CD4-positive, alpha-beta T cell treated with Interleukin-15 for 1 hour (primary cell): ENCODE data around the gene PFAS.

Experiments
- DNase-seq: peaks from one replicate; pipeline ENCODE4 v3.0.0-alpha.2; 2020

The PFAS gene

DNA sequence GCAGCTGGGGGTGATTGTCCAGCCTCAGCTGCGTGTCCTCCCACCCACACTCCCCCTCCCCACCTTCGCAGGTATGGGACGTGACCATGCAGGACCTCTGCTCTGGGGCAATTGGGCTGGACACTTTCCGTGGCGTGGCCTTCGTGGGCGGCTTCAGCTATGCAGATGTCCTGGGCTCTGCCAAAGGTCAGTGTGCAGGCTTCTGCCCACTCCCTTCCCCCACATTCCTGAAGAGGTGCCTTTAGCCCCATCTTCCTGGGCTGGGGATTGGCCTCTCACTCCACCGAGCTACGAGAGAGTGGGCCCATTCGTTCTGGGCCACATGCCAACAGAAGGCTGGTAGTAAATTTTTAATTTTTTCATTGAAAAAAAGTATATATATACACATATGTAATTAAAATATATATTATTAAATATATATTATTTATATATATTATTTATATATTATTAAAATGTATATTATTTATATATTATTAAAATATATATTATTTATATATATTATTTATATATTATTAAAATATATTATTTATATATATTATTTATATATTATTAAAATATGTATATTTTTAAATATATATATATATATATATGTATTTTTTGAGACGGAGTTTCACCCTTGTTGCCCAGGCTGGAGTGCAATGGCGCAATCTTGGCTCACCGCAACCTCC is 18.5 kb downstream of the PFAS start:
- DNase-seq = no peak

DNA sequence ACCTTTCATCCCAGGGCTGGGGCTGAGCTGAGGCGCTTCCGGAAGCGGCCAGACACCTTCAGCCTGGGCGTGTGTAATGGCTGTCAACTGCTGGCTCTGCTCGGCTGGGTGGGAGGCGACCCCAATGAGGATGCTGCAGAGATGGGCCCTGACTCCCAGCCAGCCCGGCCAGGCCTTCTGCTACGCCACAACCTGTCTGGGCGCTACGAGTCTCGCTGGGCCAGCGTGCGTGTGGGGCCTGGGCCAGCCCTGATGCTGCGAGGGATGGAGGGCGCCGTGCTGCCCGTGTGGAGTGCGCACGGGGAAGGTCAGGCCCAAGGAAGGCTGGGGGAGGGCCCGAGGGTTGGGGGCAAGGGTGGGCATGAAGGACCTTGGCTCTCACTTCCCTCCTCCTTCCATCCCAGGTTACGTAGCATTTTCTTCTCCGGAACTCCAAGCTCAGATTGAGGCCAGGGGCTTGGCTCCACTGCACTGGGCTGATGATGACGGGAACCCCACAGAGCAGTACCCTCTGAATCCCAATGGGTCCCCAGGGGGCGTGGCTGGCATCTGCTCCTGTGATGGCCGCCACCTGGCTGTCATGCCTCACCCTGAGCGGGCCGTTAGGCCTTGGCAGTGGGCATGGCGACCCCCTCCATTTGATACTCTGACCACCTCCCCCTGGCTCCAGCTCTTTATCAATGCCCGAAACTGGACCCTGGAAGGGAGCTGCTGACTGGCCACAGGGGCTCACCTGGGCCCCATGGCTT is 19.6 kb downstream of the PFAS start:
- DNase-seq = no peak

DNA sequence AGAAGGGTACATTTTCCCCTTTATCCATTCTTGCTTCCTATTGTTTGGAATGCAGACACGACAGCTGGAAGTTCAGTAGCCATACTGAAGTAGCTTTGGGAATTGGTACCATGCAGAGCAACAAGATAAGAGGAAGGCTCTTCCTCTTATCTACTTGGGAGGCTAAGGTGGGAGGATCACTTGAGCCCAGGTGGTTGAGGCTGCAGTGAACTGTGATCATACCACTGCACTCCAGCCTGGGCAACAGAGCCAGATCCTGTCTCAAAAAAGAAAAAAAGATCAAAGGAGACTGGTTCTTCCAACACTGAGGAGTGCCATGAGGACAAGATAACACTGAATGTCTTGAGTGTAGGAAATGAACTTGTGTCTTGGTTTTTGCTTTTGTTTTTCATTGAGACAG is 23.3 kb downstream of the PFAS start:
- DNase-seq = no peak

DNA sequence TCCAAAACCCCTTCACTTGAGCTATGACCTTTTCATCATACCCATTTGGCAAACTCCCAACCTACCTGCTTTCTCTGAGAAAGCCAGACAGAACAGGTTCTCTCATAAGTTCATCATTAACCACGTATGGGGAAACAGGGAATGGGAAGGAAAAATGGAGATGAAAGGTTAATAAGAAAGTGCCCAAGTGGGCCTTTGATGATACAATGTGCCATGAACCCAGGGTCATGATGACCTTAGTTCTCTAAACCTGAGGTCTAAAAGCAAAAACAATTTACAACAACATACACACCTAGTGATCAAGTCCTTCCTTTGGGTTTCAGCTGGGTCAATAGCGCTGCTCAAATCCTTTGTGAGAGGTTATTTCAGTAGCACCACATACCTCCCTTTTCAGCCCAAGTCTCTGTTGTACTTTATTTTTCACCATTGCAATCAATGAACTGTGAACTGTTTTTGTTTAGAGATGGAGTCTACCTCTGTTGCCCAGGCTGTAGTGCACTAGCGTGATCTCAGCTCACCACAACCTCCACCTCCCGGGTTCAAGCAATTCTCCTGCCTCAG is 24.9 kb downstream of the PFAS start:
- no peak for DNase-seq

DNA sequence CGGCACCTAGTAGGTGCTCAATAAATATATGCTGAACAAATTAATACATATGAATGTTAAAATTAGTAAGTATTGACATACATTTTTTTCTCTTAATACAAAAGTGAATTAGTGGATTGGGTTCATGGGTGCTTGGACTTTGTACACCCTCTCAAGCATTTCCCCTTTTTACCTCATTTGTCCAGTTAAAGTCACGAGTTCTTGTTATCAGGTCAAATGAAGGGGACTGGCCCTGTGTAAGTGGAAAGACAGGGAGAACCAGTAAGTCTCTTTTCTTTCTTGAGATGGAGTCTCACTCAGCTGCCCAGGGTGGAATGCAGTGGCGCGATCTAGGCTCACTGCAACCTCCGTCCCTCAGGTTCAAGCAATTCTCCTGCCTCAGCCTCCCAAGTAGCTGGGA is 25.7 kb downstream of the PFAS start:
- DNase-seq = no peak

DNA sequence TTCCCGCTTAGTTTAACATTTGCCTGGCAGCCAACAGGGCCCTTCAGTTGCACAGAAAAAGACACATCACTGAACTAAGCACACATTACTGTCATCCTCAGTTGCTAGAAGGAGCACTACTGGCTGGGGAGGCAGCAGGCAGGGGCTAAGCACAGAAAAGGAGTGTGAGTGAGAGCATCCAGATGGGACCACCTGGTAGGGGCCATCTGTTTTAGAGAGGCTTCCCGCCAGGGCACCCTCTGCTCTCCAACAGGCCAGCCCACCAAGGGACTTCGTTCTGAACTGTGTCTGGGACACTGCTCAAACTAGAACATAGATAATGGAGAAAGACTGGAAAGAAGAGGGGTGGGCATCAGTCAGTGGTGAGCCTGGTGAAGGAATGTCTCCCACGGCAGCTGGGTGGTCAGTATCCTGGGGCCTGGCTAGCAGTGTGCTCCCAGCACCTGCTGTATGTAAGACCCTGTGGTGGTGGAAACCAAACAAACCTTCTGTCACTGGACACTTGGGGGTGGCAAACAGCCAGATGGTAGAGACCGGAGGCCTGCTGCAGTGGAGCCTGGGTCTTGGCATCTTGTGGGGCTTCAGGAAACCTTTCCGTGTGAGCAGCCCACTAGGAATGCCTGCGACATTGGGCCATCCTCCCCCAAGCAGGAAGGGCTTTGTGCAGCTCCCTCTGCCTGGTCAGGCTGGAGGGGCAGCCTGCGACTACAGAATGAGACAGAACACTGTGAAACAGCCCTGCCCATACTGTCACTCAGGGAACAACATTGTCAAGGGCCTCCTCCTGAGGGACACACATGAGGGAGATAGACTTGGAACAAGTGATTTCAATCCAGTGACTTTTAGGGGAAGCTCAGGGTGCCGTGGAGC is 26.6 kb downstream of the PFAS start:
- no peak for DNase-seq

DNA sequence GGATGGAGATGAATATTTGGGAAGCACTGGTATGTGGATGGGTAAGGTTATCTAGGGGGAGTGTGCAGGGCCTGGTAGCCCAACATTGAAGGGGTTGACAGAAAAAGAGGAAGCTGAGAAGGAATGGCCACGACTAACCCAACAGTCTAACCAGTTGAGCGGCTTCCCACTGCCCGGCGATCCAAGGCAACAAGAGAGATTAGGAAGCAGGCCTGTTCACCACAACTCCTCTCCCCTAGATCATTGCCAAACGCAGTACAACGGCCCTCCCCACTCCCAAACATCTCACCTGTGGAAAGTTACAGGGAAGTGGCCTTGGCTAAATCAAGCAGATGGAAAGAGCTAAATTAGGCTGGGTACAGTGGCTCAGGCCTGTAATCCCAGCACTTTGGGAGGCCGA is 28.2 kb downstream of the PFAS start:
- no peak for DNase-seq

DNA sequence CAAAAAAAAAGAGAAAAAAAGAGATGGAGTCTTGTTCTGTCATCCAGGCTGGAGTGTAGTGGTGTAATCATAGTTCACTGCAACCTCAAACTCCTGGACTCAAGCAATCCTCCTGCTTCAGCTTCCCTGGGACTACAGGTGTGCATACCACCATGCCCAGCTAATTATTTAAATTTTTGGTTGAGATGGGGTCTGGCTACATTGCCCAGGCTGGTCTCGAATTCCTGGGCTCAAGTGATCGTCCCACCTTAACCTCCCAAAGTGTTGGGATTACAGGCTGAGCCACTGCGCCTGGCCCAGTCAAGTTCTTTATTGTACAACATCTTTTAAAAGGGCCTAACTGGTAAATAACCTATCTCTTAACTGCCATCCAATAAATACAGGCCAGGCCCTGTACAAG is 33.3 kb downstream of the PFAS start:
- no peak for DNase-seq

DNA sequence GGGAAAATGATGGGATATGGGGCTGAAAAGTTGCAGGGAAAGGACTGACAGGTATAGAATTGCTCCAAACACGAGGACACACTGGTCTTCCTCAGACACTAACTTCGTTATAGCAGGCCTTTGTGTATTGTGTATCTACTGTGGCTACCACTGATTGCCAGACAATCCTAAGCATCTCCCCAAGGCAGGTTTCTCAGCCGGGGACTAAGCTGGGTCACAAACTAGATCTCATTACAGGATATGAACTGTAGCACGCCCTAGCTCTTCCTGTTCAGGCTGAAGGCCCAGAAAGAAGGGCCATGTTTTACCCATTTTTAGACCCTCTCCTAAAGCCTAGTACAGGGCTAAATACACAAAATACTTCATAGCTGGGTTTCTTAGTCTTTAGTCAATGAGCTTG is 34.3 kb downstream of the PFAS start:
- DNase-seq = no peak

DNA sequence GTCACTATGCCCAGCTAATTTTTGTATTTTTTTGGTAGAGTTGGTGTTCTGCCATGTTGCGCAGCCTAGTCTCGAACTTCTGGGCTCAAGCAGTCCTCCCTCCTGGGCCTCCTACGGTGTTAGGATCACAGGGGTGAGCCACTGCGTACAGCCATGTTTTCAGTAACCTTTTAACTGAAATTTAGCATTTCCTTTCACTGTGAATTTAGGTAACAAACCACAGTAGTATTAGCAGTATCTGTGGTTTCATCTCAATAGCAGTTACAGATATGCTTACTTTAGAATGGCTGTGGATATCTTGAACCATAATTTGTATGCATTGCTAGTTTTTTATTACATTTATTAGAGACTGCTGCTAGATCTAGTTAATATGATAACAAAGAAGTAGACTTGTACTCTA is 35.0 kb downstream of the PFAS start:
- DNase-seq = no peak

DNA sequence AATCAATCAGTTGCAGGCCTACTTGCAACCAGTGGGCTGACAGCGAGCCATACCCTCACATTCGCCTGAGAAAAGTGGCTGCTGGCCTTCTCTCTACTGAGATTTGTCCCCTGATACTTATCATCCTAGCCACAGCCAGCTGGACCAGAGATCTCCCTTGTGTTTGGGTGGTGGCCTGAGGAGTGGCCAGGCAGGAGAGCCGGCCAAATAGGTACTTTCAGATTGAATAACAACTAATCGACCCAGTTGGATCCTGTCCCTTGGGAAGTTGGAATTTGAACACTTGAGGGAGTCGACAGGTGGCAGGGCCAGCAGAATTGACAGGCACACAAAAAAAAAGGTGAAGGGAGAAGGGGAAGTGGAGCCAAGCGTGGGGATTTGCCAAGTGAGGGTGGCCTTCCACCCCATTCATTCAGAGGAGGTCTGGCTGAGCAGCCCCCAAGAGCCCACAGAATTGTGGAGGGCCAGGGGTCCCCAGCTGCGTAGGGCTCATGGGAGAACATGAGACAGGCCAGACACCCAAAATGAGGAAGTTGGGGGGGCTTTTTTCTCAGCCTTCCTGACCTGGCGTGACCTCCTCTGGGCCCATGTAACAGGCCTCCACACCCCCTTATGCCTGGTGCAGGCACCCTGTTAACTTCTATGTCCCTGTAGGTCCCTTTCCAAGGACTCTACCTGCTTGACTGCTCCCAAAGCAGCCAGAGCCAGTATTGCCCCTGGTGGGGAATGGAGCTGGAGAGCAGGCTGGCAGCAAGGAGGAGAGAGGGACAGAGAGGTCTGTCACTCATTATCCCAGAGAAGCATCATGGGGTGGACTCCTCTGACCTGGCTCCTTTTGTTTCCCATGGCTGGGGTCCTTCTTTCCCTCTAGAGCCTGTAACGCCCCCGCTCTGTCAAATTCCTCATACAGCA is 36.4 kb downstream of the PFAS start:
- DNase-seq = no peak

DNA sequence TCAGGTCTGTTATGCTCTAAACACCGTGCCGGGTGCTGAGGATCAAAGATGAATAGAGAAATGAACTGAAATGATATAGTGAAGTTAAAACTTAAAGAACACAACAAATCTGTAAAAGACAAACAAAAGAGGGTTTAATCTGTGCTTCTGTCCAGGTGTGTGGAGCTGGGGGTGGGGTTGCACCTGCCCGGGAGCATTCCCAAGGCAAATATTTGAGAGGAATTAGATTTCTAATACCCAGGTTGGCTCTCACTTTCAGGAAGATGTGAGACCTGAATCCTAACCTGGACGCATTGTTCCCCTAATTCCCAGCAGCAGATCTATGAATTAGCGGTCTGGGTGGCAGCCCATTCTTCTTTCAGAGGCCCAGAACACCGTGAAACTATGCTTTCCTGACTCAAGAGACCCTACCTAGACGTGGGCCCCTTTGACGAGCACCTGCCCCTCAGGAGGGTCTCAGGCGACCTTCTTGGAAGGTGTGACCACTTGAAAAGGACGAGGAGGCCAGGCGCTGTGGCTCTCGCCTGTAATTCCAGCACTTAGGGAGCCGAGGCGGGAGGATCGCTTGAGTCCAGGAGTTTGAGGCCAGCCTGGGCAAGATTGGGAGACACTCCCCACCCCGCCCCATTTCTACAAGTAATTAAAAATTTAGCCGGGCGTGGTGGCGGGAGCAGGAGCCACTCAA is 38.7 kb downstream of the PFAS start:
- DNase-seq = no peak

DNA sequence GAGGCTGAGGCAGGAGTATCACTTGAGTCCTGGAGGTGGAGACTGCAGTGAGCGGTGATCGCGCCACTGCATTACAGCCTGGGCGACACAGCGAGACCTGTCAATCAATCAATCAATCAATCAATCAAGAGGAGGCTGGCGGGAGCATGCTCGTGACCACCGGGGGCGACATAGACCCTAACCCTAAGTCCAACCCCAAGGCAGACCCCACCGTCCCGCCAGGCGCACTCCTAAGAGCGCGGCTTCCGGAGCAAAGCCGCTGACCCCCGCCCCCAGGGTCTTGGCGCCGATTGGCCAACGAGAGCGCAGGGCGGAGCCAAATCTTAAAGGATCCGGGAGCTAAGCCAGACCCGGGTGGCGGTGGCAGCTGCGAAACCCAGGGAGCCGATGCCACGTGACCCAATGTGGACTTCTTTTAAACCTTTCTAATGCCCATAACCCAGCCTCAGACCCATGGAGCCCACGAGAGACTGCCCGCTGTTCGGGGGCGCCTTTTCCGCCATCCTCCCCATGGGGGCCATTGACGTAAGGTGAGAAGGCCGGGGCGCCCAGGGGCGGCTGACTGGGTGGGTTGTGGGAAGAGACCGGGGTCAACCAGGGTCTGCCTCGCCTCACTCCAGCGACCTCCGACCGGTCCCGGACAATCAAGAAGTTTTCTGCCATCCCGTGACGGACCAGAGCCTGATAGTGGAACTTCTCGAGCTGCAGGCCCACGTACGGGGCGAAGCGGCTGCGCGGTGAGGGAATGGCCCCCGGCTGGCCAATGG is 39.4 kb downstream of the PFAS start, which contains the start of gene RANGRF:
RANGRF (plus strand) TSS at position 335 of the 767 bp plus-strand sequence; CDS start at position 454, 119 bp downstream.
- peak; percentile 79 for DNase-seq

DNA sequence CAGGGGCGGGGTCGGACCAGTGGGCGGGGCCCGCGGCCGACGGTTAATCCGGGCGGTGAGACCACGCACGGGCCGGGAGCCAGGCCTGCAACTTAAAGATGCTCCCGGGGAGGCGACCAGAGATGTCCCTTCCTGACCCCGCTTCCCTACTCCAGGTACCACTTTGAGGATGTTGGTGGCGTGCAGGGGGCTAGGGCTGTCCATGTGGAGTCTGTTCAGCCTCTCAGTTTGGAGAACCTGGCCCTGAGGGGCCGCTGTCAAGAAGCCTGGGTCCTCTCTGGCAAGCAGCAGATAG is 40.0 kb downstream of the PFAS start:
- no peak for DNase-seq

DNA sequence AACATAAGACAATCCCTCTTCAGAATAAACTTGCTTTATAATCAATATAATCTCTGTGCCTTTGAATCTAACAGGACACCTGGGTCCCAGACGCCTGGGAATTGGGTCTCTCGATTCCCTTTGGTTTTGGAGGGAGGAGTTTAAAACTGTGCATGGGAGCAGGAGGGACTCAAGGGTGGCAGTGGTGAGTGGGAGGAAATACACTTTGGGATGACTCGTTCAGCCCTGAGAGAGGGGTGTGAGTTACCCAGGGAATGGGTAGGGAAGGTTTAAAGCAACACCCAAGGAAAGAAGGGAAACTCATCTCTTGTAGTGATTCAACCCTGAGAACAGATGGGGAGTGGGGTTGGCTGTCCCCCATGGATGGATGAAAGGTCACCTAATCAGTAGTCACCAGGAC is 41.0 kb downstream of the PFAS start:
- no peak for DNase-seq

DNA sequence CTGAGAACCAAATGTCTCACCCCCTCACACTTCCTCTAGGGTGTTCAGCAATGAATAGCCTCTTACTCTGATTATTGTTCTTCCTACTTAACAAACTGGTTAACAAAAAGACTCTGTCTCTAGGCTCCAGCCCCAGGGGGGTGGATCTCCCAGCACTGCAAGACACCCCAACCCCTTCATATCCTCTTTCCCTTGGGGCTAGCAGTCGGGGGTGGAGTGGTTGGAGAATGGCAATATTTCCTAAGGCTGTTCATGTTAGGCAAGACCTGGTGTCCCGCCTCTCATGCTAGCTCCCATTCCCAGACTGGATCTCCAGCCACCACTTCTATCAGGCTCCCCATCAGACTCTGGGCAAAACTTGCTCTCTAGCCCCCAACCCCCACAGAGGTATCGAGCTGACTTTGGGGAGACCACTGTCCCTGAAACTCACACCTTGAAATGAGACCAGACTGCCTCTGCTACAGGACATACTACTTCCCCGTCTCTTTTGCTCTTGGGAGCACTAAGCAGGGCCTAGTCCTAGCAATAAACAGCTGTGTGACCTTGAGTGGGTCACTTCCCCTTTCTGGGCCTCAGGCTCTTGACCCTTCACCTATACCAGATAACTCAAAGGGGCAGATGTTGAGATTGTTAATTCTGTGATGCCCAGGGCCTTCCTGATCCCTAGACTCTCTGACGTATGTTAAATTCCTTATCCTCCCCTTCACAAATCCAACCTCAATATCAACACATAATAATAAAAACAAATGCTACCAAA is 43.7 kb downstream of the PFAS start:
- no peak for DNase-seq

DNA sequence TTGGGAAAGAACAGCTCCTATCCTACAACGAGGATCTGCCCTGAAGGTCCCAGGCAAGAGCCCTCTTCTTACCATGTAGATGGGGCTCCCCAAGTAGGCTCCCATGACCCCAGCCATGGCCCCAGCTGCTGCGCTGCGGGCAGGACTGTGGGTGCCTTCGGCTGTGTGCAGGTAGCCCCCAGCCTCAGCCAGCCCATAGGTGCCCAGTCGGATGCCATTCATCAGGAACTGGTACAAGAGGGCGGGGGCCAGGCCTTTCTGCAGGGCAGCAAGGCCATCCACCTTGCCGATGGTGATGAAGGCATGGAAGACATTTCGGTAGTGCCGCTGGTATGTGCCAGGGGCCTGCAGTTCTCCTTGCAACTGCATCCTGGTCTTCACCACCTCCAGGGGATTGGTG is 45.3 kb downstream of the PFAS start:
- DNase-seq = no peak

DNA sequence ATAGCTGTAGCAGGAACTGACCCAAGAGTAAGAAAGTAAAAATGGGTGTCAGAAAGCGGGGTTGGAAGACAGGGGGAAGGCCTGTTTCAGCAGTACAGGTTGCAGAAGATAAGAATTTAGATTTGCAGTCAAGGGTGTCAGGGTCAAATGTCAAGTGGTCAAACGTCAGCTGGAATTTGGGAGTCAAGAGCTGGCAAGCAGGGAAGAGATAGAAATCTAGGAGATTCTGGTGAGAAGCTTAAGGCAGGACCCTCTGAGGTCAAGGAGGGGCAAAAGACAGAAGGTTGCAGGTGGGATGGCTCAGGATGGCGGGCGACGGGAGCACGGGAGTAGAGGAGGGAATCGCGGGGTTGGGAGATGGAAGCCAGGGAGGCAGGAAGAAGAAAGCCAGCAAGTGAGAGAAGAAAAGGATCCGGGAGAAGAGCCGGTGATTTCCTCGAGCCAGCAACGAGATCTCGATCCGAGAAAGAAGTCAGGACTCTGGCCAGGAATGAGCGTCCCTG is 45.8 kb downstream of the PFAS start:
- no peak for DNase-seq

DNA sequence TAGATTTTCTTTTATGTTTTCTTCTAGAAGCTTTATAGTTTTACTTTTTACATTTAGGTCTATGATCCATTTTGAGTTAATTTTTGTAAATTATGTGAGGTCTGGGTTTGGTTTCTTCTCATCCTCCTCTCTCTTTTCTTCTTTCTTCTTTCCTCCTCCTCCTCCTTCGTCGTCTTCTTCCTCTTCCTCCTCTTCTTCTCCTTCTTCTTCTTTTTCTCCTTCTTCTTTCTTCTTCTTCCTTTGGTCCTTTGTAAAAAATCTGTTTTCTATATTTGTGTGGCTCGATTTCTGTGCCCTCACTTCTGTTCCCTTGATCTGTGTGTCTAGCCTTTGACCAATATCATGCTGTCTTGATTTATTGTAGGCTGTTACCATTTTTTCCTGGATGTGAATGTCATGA is 51.1 kb downstream of the PFAS start:
- no peak for DNase-seq

DNA sequence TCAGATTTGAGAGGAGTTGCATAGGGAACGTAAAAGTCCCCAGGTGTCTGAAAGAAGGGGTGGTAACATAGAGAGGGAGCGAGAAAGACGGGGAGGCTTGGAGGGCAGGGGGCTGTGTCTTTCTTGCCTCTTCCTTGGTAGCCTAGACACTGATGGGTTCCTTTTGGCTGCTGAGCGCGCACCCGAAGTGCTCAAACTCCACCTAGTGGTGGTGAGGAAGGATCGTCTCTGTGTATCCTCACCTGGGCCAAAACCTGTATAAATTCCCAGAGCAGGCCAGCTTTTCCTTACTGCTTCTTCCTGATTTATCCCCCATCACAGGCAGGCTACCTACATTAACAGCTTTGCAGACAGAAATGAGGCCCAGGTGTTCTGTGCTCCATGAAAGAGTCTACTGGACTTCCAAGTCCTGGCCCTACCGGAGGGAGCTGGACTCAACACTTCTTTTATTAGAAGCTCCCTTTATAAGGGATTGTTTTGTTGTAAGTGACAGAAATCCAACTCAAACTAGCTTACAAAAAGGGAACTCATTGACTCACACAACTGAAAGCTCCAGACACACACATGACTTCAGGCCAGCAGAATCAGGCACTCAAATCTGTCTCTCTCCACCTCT is 51.6 kb downstream of the PFAS start:
- peak; percentile 80 for DNase-seq
